ENCODE data around the gene GRK4. TPM values are rescaled to one million over a fixed set of nuclear protein-coding genes. Genes with fewer than 3 reads are reported as not detected.
A peak's percentile ranks its signal among the peaks of the same experiment; 100 is the strongest.

GRK4 gene
- total RNA-seq, 1 experiment from 2014 or later, result 4.5 TPM

DNA sequence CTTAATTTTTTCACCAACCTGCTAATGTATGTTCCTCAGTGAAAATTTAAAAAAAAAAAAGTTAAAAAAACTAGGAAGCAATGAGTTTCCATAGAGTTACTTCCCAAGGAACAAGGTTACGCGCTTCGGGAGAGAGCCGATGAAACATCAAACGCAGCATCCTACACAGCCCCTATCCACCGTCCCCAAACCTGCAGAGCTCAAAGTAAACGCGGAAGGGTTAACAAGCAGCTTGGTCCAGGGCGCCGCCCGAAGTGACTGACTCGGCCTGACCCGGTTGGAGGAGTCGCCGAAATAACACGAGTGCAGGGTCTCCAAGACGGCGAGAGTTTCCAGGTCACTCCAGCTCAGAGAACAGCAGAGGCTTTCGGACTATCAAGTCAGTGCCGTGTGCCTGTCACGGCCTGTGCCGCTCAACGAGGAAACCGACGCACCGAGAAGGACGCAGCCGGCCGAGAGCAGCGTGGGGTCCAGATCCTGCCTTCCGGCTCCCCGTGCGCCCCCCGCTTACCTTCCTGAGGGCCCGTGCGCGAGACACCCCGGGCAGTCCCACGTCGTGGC lies 677 bp upstream of the GRK4 start:
- intact Hi-C loops (cut with micrococcal nuclease), result loop anchor here (1.0 to 2.0 kb wide), 2 partner anchors 26 to 75 kb away; no protein-coding TSS in a partner anchor
- ChIA-PET POLR2A (interaction anchor here (0.6 to 5.5 kb wide), 23 partner anchors 10 to 495 kb away, joined by 3 to 120 read pairs (median 5); partner anchors contain the start of genes HTT and HTT-AS), CTCF (interaction anchor here (0.6 to 4.4 kb wide), 8 partner anchors 15 to 201 kb away, joined by 3 to 25 read pairs (median 6); no protein-coding TSS in a partner anchor)
- DNase-seq (ENCODE audit: unreplicated experiment), result peak; percentile 47
- TF ChIP-seq, protein P1, sequence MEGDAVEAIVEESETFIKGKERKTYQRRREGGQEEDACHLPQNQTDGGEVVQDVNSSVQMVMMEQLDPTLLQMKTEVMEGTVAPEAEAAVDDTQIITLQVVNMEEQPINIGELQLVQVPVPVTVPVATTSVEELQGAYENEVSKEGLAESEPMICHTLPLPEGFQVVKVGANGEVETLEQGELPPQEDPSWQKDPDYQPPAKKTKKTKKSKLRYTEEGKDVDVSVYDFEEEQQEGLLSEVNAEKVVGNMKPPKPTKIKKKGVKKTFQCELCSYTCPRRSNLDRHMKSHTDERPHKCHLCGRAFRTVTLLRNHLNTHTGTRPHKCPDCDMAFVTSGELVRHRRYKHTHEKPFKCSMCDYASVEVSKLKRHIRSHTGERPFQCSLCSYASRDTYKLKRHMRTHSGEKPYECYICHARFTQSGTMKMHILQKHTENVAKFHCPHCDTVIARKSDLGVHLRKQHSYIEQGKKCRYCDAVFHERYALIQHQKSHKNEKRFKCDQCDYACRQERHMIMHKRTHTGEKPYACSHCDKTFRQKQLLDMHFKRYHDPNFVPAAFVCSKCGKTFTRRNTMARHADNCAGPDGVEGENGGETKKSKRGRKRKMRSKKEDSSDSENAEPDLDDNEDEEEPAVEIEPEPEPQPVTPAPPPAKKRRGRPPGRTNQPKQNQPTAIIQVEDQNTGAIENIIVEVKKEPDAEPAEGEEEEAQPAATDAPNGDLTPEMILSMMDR (IDR thresholded peaks at IDR 0.05; ENCODE audit: unreplicated experiment), result no peak
- Mint-ChIP-seq H3K27me3 (ENCODE audit: insufficient read depth, unreplicated experiment) (no peaks in the 10 kb centered on the region), H3K36me3 (ENCODE audit: insufficient read depth, unreplicated experiment) (peaks cover 47% of the 10 kb centered on the region), H3K27ac (ENCODE audit: low read depth, unreplicated experiment) (peak overlapping the region; percentile 94), H3K9me3 (ENCODE audit: unreplicated experiment) (no peaks in the 10 kb centered on the region), H3K4me1 (ENCODE audit: insufficient read depth, unreplicated experiment) (peaks cover 16% of the 10 kb centered on the region), H3K4me3 (ENCODE audit: unreplicated experiment) (peak overlapping the region; percentile 88)
- BruUV-seq (replicated peaks), result no TSS peak

DNA sequence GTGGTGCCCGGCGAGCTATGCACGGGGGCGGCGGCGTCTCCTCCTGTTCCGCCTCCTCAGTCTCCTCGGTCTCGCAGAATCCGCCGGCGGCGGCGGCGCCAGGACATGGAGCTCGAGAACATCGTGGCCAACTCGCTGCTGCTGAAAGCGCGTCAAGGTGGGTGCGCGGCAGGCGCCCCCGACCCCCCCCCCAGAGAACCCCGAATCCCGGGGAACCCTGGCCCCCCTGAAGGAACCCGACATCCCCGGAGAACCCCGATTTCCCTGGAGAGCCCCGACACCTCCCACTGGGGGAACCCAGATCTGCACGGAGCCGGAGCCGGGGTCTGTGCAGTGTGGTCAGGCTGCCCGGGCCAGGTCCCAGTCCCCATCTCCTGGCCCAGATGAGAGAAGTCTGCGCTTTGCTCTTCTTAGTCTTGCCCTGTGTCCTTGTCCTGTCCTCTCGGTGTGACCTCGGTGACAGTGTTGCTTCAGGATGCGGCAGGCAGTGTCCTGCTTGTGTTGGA lies 648 bp downstream of the GRK4 start:
- H3K36me3 Mint-ChIP-seq (ENCODE audit: insufficient read depth, unreplicated experiment), result peaks cover 34% of the 10 kb centered on the region
- TF ChIP-seq, protein P1 (IDR thresholded peaks at IDR 0.05; ENCODE audit: unreplicated experiment), result no peak
- DNase-seq (ENCODE audit: unreplicated experiment), result no peak
- ChIA-PET POLR2A (interaction anchor here (0.6 to 5.5 kb wide), 24 partner anchors 11 to 327 kb away, joined by 3 to 120 read pairs (median 3); partner anchors contain the start of genes HTT and HTT-AS), CTCF (interaction anchor here (0.6 to 4.4 kb wide), 9 partner anchors 14 to 199 kb away, joined by 3 to 25 read pairs (median 5); no protein-coding TSS in a partner anchor)
- peaks cover 16% of the 10 kb centered on the region for H3K4me1 Mint-ChIP-seq (ENCODE audit: insufficient read depth, unreplicated experiment)
- intact Hi-C loops (cut with micrococcal nuclease), result loop anchor here (1.0 to 2.0 kb wide), 2 partner anchors 27 to 73 kb away; no protein-coding TSS in a partner anchor
- H3K27ac Mint-ChIP-seq (ENCODE audit: low read depth, unreplicated experiment), result peak overlapping the region; percentile 42
- no peaks in the 10 kb centered on the region for H3K9me3 Mint-ChIP-seq (ENCODE audit: unreplicated experiment)
- peak overlapping the region; percentile 88 for H3K4me3 Mint-ChIP-seq (ENCODE audit: unreplicated experiment)
- no TSS peak for BruUV-seq (replicated peaks)
- no peaks in the 10 kb centered on the region for H3K27me3 Mint-ChIP-seq (ENCODE audit: insufficient read depth, unreplicated experiment)

DNA sequence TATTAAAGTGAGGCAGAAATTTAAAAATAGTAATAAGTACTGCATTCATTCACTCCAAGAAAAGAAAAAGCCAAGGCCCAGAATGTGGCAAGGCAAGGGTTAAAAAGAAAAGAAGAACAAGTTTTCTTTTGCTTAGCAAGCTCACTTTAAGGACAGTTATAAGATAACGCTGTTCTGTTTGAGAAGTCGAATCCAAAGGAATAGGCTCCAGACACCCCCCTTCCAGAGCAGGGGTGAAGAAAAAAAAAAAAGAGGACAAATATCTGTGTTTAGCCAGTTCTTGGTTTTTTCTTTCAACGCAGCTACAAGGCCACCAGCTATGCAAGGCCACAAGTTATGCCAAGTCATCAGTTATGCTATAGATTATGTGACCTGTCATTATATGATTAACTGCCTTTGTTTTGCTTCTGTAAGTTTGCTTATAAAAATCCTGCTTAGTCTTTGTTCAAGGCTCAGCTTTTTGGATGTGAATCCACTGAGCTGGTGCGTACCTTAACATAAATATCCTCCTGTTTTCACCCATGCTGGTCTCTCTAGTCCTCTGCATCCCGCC lies 1.4 kb downstream of the GRK4 start:
- TF ChIP-seq, protein P1 (IDR thresholded peaks at IDR 0.05; ENCODE audit: unreplicated experiment), result no peak

DNA sequence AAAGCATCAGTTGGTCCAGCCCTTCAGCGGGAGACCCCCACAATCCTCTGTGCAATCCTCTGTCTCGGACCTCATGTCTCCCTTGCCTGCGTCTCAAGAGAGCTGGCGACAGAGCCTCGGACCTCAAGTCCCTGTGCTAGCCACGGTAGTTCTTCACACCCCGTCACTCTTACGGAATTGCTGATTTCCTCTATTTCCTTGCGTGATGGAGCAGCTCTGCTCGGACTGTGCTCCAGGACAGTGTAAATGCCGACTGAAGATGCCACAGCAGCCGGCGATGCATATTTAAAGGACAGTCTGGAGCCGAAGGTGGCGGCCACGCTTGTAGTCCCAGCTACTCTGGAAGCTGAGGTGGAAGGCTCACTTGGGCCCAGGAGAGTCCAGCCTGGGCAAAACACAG lies 1.9 kb downstream of the GRK4 start:
- Mint-ChIP-seq H3K4me3 (ENCODE audit: unreplicated experiment) (peak overlapping the region; percentile 88), H3K4me1 (ENCODE audit: insufficient read depth, unreplicated experiment) (peaks cover 16% of the 10 kb centered on the region), H3K27ac (ENCODE audit: low read depth, unreplicated experiment) (peak overlapping the region; percentile 42), H3K36me3 (ENCODE audit: insufficient read depth, unreplicated experiment) (peaks cover 23% of the 10 kb centered on the region), H3K9me3 (ENCODE audit: unreplicated experiment) (no peaks in the 10 kb centered on the region), H3K27me3 (ENCODE audit: insufficient read depth, unreplicated experiment) (no peaks in the 10 kb centered on the region)
- ChIA-PET CTCF (interaction anchor here (0.5 to 4.4 kb wide), 8 partner anchors 10 to 142 kb away, joined by 3 to 25 read pairs (median 3); no protein-coding TSS in a partner anchor), POLR2A (interaction anchor here (0.6 to 5.5 kb wide), 5 partner anchors 10 to 121 kb away, joined by 4 to 120 read pairs (median 48); no protein-coding TSS in a partner anchor)
- TF ChIP-seq, protein P1 (IDR thresholded peaks at IDR 0.05; ENCODE audit: unreplicated experiment), result no peak
- BruUV-seq (replicated peaks), result no TSS peak
- no peak for DNase-seq (ENCODE audit: unreplicated experiment)
- intact Hi-C loops (cut with micrococcal nuclease), result no loop called here

More for the DNA sequence above, 1.4 kb downstream of the GRK4 start:
- DNase-seq (ENCODE audit: unreplicated experiment), result no peak
- intact Hi-C loops (cut with micrococcal nuclease), result no loop called here
- POLR2A ChIA-PET, result interaction anchor here (1.4 to 5.5 kb wide), 6 partner anchors 11 to 110 kb away, joined by 4 to 120 read pairs (median 35); partner anchors contain the start of genes HTT and HTT-AS
- H3K9me3 Mint-ChIP-seq (ENCODE audit: unreplicated experiment), result no peaks in the 10 kb centered on the region
- H3K27ac Mint-ChIP-seq (ENCODE audit: low read depth, unreplicated experiment), result peak overlapping the region; percentile 42
- H3K4me1 Mint-ChIP-seq (ENCODE audit: insufficient read depth, unreplicated experiment), result peaks cover 16% of the 10 kb centered on the region
- H3K36me3 Mint-ChIP-seq (ENCODE audit: insufficient read depth, unreplicated experiment), result peaks cover 28% of the 10 kb centered on the region
- no TSS peak for BruUV-seq (replicated peaks)
- no peaks in the 10 kb centered on the region for H3K27me3 Mint-ChIP-seq (ENCODE audit: insufficient read depth, unreplicated experiment)
- H3K4me3 Mint-ChIP-seq (ENCODE audit: unreplicated experiment), result peak overlapping the region; percentile 88
- CTCF ChIA-PET, result interaction anchor here (0.5 to 4.4 kb wide), 7 partner anchors 11 to 142 kb away, joined by 3 to 25 read pairs (median 3); no protein-coding TSS in a partner anchor

All from MCF 10A (cell line).